Daoy (cell line): ENCODE data around the gene GCA. TPM values are rescaled to one million over a fixed set of nuclear protein-coding genes. Genes with fewer than 3 reads are reported as not detected.

Source experiments
- DNase-seq: peaks from one replicate; pipeline ENCODE4 v3.0.0-alpha.2; 2015; ENCODE audit warnings: low read depth
- total RNA-seq: library from RNA; depleted of rRNA; stranded (reverse); fragments of >200 nt; shearing (Covaris generic); gene quantifications from 2 replicates; pipeline ENCODE4 v1.2.3, GENCODE V29; 2014; rRNA removed

Gene GCA, protein sequence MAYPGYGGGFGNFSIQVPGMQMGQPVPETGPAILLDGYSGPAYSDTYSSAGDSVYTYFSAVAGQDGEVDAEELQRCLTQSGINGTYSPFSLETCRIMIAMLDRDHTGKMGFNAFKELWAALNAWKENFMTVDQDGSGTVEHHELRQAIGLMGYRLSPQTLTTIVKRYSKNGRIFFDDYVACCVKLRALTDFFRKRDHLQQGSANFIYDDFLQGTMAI
- 7.8 and 11.3 TPM in 2 replicates for total RNA-seq

DNA sequence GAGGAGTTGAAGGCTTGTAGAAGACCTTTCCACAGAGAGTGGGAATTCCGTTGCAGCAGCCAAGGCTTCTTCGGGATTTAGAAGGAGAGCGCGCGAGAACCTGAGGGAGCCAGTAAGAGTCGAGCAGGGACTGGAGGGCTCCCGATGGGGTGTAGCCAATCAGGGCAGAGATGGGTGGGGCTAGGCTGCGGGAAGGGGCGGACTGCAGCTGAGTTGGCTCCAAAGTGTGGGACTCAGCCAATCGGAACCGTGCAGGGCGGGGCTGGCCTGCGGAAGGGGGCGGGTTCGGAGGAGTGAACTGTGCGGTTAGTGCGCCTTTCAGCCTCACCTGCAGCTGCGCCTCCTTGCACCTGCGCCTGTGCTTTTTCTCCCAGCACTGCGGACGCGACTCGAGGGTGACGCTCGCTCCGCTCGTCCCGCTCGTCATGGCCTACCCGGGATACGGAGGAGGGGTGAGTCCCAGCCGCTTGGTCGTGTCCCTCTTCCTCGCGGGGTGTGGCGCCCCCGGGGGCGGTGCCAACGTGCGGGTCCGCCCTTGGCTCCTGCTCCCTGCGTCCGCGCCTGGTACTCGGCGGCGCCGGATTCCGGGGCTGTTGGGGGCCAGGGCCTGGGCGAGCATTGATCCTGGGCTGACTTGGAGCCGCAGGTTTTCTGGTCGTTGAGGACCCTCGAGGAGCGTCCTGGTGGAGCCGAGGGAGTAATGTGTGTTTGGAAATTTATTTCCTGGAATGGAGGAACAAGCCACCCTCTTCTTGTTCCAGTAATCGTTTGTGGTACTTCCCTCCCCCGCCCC, at the start of gene GCA:
Gene GCA, plus strand, starts transcription at position 309 of the 793 bp plus-strand sequence. Its CDS starts 117 bp downstream, at position 426.
- DNase-seq, result peak; percentile 97

DNA sequence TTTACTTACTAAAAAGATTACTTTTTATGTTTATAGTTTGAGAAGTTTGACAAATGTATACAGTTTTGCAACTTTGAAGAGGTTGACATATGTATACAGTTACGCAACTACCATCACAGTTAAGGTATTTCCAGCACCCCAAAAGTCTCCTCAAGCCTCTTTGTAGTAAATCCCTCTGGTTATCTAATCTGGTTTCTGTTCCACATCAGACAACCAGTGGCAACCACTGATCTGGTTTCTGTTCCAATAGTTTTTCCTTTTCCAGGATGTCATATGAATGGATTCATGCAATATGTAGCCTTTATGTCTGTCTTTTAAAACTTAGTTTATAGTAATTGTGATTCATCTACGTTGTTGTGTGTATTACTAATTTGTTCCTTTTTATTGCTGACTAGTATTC, 48.9 kb upstream of the GCA start:
- no peak for DNase-seq

DNA sequence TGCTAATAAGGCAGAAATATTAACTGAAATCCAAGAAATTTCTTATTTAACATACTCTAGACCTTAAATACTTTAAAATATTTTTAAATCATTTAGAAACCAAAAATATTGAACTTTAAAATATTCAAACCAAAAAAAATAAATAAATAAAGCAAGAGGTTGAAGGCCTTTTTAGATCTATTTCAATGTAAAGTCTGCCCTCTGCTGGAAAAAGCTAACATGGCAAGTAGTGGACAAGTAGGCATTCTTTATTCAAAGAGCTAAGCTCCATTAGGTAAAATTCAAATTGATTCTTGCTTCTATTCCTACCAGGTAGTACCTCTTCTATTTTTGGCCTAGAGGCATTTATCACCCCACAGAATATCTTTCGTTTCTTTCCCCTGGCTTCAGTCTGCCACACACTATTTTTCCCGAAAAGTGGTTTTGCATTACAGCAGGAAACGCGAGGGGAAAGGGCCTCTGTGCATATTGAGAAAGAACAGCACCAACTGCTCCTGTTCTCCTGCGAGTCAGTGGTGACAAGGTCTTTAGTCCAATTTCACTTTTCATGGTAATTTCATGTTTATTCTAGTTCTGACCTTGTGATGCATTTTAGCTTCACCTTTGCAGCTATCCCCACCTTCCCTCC, 45.9 kb upstream of the GCA start:
- DNase-seq, result peak; percentile 69

DNA sequence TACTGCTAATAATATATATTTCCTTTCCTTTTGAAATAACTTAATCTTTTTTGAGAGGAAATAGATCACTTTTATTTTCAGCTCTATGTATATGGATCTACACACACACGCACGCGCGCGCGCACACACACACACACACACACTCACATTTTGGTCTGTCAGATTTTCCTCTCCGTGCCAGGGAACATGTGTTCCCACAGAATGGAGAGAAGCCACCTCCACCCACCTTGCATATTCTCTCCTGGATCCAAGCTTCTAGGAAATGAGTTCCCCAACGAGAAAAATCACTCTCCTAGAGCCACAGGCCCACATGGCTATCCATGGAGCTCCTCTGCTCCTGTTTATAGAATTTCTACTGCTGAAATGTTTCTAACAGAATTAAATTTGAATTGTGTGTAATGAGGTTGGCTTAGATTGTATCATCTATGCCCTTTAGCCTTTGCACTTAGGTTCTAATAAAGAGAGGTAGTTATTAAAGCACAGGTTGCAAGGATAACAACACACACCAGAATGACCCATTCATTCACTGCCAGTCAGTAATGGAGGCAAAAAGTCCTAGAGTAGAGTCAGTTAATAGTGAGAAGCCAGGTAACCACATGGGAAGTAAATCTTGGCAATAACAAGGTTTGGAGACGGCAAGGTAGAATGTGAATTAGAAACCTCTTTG, 45.1 kb upstream of the GCA start:
- no peak for DNase-seq

DNA sequence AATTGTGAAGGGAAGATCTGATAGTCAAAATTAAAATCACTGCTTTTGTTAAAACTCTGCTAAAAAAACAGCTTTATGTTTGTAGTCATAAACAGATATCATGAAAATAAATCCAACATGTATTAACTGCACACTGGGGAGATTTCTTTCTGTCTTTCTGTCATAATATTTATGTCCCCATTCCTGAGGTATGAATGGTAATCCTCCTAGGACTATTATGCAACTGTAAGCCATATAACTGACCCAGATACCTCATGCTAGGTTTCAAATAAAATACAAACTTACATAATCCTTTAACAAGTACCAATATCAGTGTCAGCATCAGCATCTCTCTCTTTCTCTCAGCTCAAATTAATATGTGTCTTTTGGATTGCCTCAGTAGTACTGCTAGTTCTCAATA, 43.7 kb upstream of the GCA start:
- DNase-seq, result no peak

DNA sequence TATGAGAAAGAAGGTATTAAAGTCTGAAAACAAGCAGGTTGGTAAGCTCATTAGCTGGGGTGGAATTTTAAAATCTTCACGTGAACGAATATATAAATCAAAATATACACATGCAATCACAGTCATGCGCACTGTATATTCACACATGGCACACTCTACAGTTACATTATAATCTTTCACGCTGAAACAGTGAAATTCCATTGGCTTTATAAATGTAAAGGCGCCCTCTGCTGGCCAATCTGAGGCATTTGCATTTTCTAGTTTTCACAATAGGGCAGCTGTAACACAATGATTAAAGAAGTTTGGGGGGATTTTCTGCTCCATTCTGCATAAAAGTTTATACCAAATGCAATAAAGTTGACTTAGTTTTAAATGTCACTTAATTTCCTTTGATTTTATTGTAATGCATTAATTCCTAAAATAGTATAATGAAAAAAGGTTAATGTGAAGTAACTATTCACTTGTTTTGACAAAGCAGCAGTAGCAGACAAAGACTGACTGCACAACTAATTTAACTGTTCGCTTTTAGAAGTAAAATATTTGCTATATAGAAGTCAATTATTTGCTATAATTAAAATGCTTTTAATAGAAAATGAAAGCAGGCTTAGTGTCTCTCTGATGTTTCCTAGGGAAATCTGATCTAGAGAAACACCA, 42.7 kb upstream of the GCA start:
- DNase-seq, result peak; percentile 34

DNA sequence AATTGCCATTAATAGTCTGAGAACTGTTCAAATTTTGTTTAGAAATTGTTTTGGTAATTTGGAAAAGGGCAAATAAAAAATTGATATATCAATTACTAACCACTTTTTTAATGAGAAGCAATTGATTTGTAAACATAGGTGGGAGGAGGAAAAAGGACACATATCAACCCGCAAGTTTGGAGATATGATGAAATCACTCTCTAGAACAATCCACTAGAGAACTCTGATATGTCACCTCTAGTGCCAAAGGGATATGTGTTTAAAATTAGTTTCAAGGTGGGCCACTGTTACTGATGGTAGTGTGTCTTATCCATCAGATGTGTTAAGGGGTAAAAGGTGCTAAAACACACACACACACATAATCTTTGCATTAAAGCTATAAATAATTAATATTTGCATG, 42.1 kb upstream of the GCA start:
- no peak for DNase-seq

DNA sequence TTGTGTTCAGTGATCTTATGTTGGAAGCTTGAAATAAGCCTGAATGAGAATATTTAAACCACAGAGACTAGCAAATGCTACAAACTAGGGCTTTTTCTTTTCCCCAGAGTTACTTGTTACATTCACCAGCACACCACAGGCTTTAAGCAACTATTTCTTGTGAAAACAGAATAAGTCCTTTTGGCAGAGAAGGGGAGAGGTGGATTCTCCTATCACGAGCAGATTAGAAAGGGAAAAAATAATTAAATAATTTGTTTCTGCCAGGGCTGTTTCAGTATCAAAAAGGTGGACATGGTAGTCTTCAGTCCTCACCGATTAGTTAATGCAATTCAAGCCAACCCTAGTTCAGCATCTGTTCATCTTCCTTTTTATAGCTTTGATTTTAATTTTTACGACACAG, 38.0 kb upstream of the GCA start:
- DNase-seq, result no peak

DNA sequence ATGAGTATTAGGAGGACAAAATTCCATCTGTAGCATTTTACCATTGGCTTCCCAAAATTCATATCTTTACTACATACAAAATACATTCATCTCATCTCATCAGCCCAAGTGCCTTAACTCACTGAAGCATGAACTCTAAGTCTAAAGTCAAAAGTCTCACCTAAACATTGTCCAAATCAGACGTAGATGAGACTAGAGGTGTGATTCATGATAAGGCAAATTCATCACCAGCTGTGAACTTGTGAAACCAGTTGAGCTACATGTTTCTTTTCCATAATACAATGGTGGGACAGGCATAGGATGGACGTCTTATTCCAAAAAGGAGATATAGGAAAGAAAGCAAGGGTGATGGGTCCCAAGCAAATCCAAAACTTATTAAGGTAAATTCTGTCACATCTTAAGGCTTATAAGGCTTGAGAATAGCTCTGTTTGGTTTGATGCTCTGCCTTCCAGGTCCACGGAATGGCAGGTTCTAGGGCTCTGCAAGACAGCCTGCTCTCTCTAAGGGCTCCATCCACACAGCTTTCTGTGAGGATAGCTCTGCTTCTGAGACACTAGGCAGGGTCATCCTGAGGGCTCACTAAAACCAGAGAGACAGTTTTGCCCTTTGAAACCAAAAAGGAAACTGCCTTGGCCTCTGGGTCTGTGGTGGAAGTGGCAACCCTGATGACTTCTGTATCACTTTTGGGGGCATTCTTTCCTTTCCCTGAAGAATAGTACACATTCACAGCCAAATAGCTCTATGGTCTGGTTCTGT, 35.0 kb upstream of the GCA start:
- no peak for DNase-seq

DNA sequence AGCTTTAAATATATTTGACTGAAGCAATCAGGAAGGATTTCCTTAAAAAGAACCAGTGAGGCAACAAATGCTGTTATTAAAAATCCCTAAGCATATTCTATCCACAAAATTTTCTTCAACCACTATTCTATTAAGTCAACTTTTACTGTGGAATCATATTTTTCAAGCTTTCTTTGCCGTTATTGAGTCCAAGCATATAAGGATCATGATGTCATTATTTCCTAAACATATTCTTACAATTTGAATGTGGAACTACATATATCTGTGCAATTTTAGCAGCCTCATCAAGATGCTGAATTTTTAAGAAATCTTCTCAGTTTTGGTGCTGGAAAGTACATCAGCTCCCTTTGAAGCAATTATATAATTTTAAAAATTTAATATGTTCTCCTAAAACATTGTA, 31.1 kb upstream of the GCA start:
- DNase-seq, result no peak

DNA sequence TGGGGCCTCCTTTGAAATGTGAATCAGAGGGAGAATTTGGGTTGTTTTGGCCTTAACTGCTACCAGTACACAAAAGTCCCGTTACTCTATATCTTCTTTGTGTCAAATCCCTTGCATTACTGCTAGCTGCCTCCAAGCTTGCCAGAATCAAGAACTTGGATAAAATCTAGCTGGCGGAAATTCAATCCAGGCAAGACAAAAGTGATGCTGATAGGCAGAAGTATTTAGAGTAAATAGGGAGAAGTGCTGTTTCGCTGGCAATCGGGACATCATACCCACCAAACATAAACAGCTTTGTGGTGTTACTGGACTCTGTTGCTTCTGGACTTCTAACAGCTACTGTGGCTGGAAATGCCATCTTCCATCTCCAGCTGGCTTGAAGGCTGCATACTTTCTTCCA, 28.0 kb upstream of the GCA start:
- no peak for DNase-seq

DNA sequence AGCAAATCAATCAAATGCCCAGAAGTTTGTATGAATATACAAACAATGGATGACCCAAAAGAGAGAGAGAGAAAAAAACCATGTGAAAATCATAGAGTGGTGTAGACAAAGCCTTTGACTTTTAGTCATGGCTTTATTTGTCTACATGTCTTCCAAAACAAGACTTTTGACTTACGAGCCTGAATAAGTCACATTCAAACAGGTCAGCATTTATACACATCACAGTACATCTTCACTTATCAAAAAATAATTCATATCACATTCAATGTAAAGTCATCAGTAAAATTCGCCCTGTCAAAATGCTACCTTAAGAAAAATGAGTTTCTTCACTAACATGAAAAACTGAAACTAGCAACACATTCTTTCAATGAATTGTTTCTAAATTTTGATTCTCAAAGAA, 27.3 kb upstream of the GCA start:
- DNase-seq, result no peak

DNA sequence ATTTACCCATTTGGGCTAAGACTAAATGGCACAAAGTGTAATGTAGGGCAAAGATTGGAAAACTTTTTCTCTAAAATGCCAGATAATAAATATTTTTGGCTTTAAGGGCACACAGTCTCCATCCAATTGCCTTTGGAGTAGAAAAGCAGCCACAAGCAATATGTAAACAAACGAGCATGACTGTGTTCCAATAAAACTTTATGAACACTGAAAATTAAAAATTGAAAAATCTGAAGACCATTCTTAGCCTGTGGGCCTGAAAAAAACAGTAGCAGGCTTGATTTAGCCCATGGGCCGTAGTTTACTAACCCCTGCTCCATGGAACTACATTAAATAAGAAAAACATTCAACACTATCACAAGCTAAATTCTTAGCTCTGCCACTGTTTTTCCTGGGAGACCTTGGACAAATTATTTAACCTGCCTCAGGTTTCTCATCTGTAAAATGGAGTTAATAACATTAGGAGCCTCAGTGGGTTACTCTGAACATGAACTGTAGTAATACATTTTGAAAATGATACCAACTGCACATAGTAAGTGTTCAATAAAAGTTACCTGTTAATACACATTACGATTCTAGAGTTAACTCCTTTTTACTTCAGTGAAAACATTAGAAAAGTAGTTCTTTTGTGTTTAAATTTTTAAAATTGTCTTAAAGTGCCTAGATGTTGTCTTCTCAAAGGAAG, 26.7 kb upstream of the GCA start:
- no peak for DNase-seq

DNA sequence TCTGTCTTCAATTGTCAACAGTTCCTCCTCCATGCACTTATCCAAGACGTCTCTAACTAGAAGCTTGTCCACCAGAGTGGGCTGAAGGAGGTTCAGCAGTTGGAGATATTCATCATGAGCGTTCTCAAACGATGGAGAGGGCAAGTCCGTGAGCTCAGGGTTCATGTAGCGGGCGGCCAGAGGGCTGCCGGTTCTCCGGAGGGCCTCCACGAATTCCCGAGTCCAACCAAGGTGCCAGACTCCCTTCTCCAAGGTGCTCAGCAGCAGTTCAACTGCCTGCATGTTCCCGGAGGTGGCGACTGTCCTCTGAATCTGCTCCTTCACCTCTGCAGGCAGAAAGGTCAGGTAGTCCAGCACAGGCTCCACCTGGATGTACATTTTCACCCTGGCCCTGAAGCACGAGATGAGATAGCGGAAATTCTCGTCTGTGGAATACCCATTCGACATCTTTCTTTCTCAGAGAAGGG, 26.0 kb upstream of the GCA start:
- peak; percentile 37 for DNase-seq

DNA sequence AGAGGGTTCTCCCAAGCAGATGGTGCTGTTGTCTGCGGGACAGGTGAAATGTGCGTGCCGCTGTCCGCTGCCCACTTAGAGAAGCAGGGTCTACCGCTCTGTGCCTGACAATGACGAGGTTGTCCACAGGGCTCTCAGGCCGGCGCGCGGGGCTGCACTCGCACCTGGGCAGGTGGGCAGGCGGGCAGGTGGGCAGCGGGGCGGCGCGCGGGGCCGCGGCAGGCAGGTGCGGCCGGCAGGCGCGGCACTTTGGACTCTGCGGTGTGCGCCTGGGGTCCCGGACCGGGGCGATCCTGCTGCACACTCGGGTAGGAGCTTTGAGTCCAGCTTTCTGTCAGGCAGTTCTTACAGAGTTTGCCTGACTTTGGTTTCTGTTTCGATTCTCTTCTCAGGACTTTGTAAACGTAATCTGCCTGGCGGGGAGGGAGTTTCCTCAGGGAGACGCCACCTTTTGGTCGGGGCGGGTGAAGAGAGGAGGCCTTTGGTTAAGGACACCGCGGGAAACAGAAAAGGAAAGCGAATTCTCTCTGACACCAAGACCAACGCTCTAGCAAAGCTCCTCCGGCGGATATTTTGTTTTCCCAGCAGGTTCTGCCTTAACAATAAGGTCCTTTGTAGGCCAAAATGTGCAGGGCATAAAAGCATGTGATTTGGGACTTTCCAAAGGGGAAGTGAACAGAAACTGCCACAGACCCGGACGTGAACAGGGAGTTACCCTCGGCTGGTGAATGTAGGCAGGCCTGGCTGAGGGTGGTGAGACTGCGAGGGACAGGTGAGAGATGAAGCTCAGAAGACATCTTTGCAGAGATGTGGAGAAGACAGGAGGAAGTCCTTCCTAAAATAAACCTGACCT, 25.4 kb upstream of the GCA start, which contains the start of gene IFIH1:
Gene IFIH1, minus strand, starts transcription at position 357 of the 853 bp plus-strand sequence. CDS start 377 bp downstream, outside the sequence.
- peak; percentile 92 for DNase-seq

DNA sequence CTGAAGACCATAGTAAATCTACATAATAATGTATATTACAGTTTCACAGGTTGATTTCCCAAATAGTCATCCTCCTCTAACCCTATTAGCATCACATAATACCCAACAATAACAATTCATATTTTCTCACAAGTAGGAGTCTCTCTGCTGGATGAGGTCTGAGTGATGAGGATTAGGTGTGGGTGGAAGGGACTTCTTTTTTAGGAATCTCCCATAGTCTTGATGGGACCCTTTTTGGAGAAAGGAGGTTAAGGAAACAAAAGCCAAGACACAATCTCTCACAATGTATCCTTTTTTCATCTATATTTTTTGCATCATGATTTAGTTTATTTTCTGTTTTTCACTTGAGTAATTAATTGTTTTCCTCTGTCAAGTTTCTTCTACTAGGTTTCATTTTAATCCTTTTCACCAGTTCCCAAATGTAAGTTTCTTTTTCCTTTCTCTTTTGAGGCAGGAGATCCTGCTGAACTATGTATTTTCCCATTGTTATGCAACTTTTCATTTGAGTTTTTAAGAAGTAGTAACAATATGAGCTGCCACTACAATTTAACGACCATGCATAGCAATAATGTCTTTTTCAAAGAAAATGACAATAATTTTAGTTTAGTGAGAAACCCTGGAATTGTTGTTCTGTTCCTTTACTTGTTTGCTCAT, 22.9 kb upstream of the GCA start:
- DNase-seq, result no peak

DNA sequence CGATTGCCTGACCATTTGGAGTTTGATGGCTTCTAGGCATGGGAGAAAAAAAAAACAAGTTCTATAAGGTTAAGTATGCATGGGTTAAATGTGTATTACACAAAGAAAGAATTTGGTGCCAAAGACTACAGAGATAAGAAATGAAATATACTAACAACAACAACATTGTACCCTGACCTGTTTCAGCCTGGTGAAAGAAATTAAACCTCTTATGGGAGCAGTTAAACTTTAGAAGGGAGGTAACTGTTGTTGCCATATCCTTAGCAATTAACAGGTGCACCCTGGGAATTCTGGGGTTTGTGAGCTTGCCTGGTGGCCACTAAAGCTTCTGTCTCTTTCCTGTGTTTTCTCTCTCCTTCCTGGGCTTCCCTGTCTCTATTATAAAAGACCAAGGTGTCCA, 19.0 kb upstream of the GCA start:
- no peak for DNase-seq

DNA sequence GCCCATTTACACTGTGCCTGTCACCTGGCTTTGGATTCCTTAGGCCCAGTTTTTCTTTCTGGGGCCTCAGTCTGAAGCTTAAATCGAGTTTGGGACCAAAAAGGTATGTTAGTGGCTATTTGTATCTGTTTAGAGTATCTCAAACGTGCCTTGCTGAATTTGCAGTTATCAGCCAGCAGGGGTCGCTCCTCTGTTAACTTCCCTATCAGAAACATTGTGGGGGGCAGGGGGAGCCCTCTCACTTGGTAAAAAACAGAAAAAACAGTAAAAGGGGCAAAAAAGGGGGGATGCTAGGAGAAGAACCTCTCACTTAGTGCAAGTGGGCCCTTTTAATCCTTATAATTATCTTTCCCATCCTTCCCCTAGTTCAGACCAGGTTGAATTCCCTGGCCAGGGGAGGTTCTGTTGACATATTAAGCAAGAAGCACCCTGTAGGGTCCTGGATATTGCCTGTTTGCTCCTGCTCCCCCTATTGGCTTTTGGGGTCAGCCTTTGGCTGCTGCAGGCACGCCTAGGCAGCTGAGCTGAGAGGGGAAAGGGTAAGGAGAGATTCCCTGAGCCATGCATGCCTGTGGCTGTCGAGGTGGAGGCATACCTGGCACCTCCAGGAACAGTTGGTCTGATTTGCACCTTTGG, 16.7 kb upstream of the GCA start:
- no peak for DNase-seq
